ENCODE data around the gene FAM149A.

FAM149A gene

DNA sequence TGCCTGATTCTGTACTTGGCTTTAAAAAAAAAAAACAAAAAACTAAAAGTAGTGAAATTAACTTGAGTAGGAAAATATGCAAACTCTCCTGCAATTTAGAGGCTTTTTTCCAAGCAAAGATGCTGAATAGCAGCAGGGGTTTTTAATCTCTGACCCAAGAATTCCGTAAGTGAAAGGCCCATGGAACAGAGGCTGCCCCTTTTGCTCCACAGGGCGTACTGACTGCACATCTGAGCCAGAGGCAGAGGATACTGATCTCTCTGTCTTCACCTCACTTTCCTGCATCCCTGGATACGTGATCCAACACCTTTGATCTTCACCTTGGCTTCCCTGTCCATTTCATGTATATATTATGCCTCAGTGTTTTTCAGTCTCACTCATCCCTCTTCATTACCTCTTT is 3.9 kb downstream of the FAM149A start:
- no peaks in the 10 kb centered on the region for H3K9me3 ChIP-seq
- H3K4me3 ChIP-seq (ENCODE audit: low read depth, low read length): no peak overlapping the region
- peaks cover 41% of the 10 kb centered on the region for H3K27me3 ChIP-seq
- TF ChIP-seq CTCF (IDR thresholded peaks at IDR 0.05; ENCODE audit: low read depth, low read length): no peak
- no peaks in the 10 kb centered on the region; the same call in 1 of the 2 replicates for H3K4me1 ChIP-seq
- DNase-seq: no peak
- no peaks in the 10 kb centered on the region for H3K36me3 ChIP-seq

DNA sequence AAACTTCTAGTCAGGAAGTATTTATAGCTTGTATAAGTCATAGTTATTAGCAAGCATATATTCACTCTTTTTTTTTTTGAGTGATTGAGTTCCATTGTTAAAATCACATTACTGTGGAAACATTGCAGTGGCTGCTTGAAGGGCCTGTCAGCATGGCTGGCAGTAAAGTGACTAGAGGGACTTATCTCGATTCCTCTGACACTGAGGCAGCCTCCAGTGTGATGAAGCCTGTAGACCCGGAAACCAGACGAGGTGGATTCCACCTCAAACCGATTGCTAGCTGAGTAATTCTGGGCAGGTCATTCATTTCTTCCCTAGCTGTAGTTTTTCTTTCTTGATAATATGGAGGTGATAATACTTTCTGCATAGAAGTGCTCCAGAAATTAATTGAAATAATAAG is 4.7 kb downstream of the FAM149A start:
- H3K4me1 ChIP-seq: no peaks in the 10 kb centered on the region; the same call in 1 of the 2 replicates
- no peak for DNase-seq
- no peak for TF ChIP-seq CTCF (IDR thresholded peaks at IDR 0.05; ENCODE audit: low read depth, low read length)
- H3K9me3 ChIP-seq: no peaks in the 10 kb centered on the region
- H3K36me3 ChIP-seq: no peaks in the 10 kb centered on the region
- H3K27me3 ChIP-seq: peaks cover 36% of the 10 kb centered on the region
- H3K4me3 ChIP-seq (ENCODE audit: low read depth, low read length): no peak overlapping the region

GRCh38 chr4:186116697-186117096 is 12.2 kb downstream of the FAM149A start:
- no peaks in the 10 kb centered on the region for H3K4me1 ChIP-seq
- peaks cover 12% of the 10 kb centered on the region for H3K27me3 ChIP-seq
- no peaks in the 10 kb centered on the region for H3K36me3 ChIP-seq
- TF ChIP-seq CTCF (IDR thresholded peaks at IDR 0.05; ENCODE audit: low read depth, low read length): no peak
- DNase-seq: no peak
- H3K9me3 ChIP-seq: no peaks in the 10 kb centered on the region
- no peak overlapping the region for H3K4me3 ChIP-seq (ENCODE audit: low read depth, low read length)

DNA sequence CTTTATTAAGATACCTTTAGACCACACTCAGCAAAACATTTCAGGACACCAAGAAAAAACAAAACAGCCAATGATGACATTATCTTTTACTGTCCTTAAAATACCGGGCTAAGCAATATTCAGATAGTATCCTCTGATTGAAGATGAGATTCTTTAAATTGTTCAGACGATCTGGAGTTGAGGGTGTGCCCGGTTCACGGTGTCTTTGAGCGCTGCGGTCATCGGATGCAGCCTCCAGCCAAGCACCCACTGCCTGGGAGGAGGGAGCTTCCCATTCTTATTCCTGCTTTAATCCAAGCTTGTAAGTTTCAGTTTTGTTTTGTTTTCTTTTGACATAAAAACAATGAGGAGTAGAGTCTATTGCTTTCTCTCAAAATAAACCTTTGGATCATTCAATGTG is 14.1 kb downstream of the FAM149A start:
- Histone ChIP-seq H3K27me3 (peaks cover 12% of the 10 kb centered on the region), H3K36me3 (no peaks in the 10 kb centered on the region), H3K9me3 (no peaks in the 10 kb centered on the region), H3K4me3 (ENCODE audit: low read depth, low read length) (no peak overlapping the region), H3K4me1 (no peaks in the 10 kb centered on the region)
- TF ChIP-seq CTCF (IDR thresholded peaks at IDR 0.05; ENCODE audit: low read depth, low read length): no peak
- DNase-seq: no peak

GRCh38 chr4:186121057-186121456 is 16.6 kb downstream of the FAM149A start:
- Histone ChIP-seq H3K4me3 (ENCODE audit: low read depth, low read length) (no peak overlapping the region), H3K4me1 (no peaks in the 10 kb centered on the region), H3K36me3 (no peaks in the 10 kb centered on the region), H3K9me3 (no peaks in the 10 kb centered on the region), H3K27me3 (peaks cover 12% of the 10 kb centered on the region)
- no peak for DNase-seq
- TF ChIP-seq CTCF (IDR thresholded peaks at IDR 0.05; ENCODE audit: low read depth, low read length): no peak

- no peak for TF ChIP-seq CTCF (IDR thresholded peaks at IDR 0.05; ENCODE audit: low read depth, low read length)
Observed at GRCh38 chr4:186128842-186129241, 24.3 kb downstream of the FAM149A start.

More at GRCh38 chr4:186128842-186129241, 24.3 kb downstream of the FAM149A start:
- no peaks in the 10 kb centered on the region for H3K36me3 ChIP-seq
- no peaks in the 10 kb centered on the region; the same call in 1 of the 2 replicates for H3K9me3 ChIP-seq
- no peak for DNase-seq
- peaks cover 3% of the 10 kb centered on the region; the same call in 1 of the 2 replicates for H3K27me3 ChIP-seq
- no peak overlapping the region for H3K4me3 ChIP-seq (ENCODE audit: low read depth, low read length)
- H3K4me1 ChIP-seq: no peaks in the 10 kb centered on the region

Measured in BE2C (cell line).